HepG2 (cell line): ENCODE results near the gene SCARF1. TPM values are rescaled to one million over a fixed set of nuclear protein-coding genes. Genes with fewer than 3 reads are reported as not detected.
A peak's percentile ranks its signal among the peaks of the same experiment; 100 is the strongest.

Experiments
- ARNTL ChIP-seq: sonication (generic); formaldehyde crosslinking; IDR thresholded peaks from 2 replicates; pipeline ENCODE4 v1.4.0; 2020; ENCODE audit warnings: mild to moderate bottlenecking, missing genetic modification reagents
- CC2D1A ChIP-seq: sonication (generic); formaldehyde crosslinking; IDR thresholded peaks from 2 replicates; pipeline ENCODE4 v1.8.1; 2023; ENCODE audit warnings: mild to moderate bottlenecking, missing genetic modification reagents
- CENPX ChIP-seq: sonication (generic); formaldehyde crosslinking; IDR thresholded peaks from 2 replicates; pipeline ENCODE4 v1.9.0; 2021; ENCODE audit warnings: mild to moderate bottlenecking, missing genetic modification reagents, moderate library complexity
- HHEX ChIP-seq: IDR thresholded peaks from 2 replicates; pipeline ENCODE4 v1.6.1; 2016; ENCODE audit warnings: control low read depth
- HMGA1 ChIP-seq: sonication (generic); formaldehyde crosslinking; conservative IDR thresholded peaks from 2 replicates; pipeline ENCODE4 v1.4.0; 2020; ENCODE audit warnings: missing genetic modification reagents
- KDM5A ChIP-seq: fragments of 200-600 bp; sonication (generic); IDR thresholded peaks from 2 replicates; pipeline ENCODE4 v1.7.0; 2018; ENCODE audit warnings: antibody characterized with exemption, mild to moderate bottlenecking, low read length, borderline replicate concordance
- MED8 ChIP-seq: sonication (generic); formaldehyde crosslinking; IDR thresholded peaks from 2 replicates; pipeline ENCODE4 v1.8.1; 2023; ENCODE audit warnings: mild to moderate bottlenecking, missing genetic modification reagents; ENCODE audit not compliant: insufficient replicate concordance
- NFYB ChIP-seq: sonication (generic); formaldehyde crosslinking; IDR thresholded peaks from 2 replicates; pipeline ENCODE4 v1.4.0; 2020; ENCODE audit warnings: missing genetic modification reagents
- NKX3-1 ChIP-seq: sonication (generic); formaldehyde crosslinking; IDR thresholded peaks from 2 replicates; pipeline ENCODE4 v1.5.0; 2020; ENCODE audit warnings: missing genetic modification reagents
- POLR2AphosphoS2 ChIP-seq: IDR thresholded peaks from 2 replicates; pipeline ENCODE4 v1.6.1; 2011; ENCODE audit warnings: low read depth, low read length, improper control_type of control experiment
- RXRB ChIP-seq: IDR thresholded peaks from 2 replicates; pipeline ENCODE4 v1.6.1; 2016; ENCODE audit warnings: borderline replicate concordance, missing genetic modification reagents, missing compliant biosample characterization
- ZFP37 ChIP-seq: sonication (generic); formaldehyde crosslinking; IDR thresholded peaks from 2 replicates; pipeline ENCODE4 v1.4.0; 2020; ENCODE audit warnings: missing genetic modification reagents, borderline replicate concordance
- ZNF331 ChIP-seq: sonication (generic); formaldehyde crosslinking; IDR thresholded peaks from 2 replicates; pipeline ENCODE4 v1.4.0; 2020; ENCODE audit warnings: missing genetic modification reagents
- ZNF615 ChIP-seq: sonication (generic); formaldehyde crosslinking; IDR thresholded peaks from 2 replicates; pipeline ENCODE4 v1.5.0; 2020; ENCODE audit warnings: mild to moderate bottlenecking, missing genetic modification reagents, borderline replicate concordance
- ZNF619 ChIP-seq: sonication (generic); formaldehyde crosslinking; IDR thresholded peaks from 2 replicates; pipeline ENCODE4 v1.4.0; 2020; ENCODE audit warnings: mild to moderate bottlenecking, missing genetic modification reagents
- polyA plus RNA-seq, 8 experiments: library from polyadenylated mRNA; depleted of rRNA in 3 of 8; stranded (reverse) in 7 of 8; unstranded in 1 of 8; fragments of >200 nt; fragmentation: Illumina TruSeq in 4 of 8; extraction: Trizol in 4 of 8; gene quantifications; 2 replicates each; pipeline versions ENCODE4 v1.2.1 to v1.2.3, GENCODE V29; 2011 to 2016; ENCODE audit warnings: low read depth in 4 of 8, missing spikeins in 1 of 8, mixed read lengths in 1 of 8; ENCODE audit not compliant: insufficient read depth in 1 of 8
- total RNA-seq, 5 experiments: library from RNA; depleted of rRNA; stranded (reverse); fragments of >200 nt; fragmentation: Illumina TruSeq; extraction: Trizol; gene quantifications; 2 replicates each; pipeline ENCODE4 v1.2.3, GENCODE V29; 2016; ENCODE audit warnings: low read depth in 1 of 5
- TF ChIP-seq, protein P1 (sequence below): sonication (generic); formaldehyde crosslinking; IDR thresholded peaks from 2 replicates; pipeline ENCODE4 v1.4.0; 2020; ENCODE audit warnings: missing genetic modification reagents, borderline replicate concordance
- TF ChIP-seq, protein P2 (sequence below): sonication (generic); formaldehyde crosslinking; IDR thresholded peaks from 2 replicates; pipeline ENCODE4 v1.4.0; 2020; ENCODE audit warnings: missing genetic modification reagents
- TF ChIP-seq, protein P3 (sequence below): sonication (generic); formaldehyde crosslinking; conservative IDR thresholded peaks from 2 replicates; pipeline ENCODE4 v1.8.0; 2022; ENCODE audit warnings: low read depth, missing genetic modification reagents
- TF ChIP-seq, protein P4 (sequence below): IDR thresholded peaks from 2 replicates; pipeline ENCODE4 v1.6.1; 2016
- TF ChIP-seq, protein P5 (sequence below): sonication (generic); formaldehyde crosslinking; IDR thresholded peaks from 2 replicates; pipeline ENCODE4 v1.8.1; 2023; ENCODE audit warnings: missing genetic modification reagents, inconsistent platforms, borderline replicate concordance

The SCARF1 gene
- total and polyA plus RNA-seq, 2 of the 13 experiments (the other 11 are each of a cell fraction or from before 2014, with no cell fraction given): 0.24 to 0.71 TPM

- peak; percentile 59 for TF ChIP-seq RXRB
- TF ChIP-seq NFYB (CRISPR knock-in tag): no peak
- no peak for TF ChIP-seq CENPX
- TF ChIP-seq, protein P1, sequence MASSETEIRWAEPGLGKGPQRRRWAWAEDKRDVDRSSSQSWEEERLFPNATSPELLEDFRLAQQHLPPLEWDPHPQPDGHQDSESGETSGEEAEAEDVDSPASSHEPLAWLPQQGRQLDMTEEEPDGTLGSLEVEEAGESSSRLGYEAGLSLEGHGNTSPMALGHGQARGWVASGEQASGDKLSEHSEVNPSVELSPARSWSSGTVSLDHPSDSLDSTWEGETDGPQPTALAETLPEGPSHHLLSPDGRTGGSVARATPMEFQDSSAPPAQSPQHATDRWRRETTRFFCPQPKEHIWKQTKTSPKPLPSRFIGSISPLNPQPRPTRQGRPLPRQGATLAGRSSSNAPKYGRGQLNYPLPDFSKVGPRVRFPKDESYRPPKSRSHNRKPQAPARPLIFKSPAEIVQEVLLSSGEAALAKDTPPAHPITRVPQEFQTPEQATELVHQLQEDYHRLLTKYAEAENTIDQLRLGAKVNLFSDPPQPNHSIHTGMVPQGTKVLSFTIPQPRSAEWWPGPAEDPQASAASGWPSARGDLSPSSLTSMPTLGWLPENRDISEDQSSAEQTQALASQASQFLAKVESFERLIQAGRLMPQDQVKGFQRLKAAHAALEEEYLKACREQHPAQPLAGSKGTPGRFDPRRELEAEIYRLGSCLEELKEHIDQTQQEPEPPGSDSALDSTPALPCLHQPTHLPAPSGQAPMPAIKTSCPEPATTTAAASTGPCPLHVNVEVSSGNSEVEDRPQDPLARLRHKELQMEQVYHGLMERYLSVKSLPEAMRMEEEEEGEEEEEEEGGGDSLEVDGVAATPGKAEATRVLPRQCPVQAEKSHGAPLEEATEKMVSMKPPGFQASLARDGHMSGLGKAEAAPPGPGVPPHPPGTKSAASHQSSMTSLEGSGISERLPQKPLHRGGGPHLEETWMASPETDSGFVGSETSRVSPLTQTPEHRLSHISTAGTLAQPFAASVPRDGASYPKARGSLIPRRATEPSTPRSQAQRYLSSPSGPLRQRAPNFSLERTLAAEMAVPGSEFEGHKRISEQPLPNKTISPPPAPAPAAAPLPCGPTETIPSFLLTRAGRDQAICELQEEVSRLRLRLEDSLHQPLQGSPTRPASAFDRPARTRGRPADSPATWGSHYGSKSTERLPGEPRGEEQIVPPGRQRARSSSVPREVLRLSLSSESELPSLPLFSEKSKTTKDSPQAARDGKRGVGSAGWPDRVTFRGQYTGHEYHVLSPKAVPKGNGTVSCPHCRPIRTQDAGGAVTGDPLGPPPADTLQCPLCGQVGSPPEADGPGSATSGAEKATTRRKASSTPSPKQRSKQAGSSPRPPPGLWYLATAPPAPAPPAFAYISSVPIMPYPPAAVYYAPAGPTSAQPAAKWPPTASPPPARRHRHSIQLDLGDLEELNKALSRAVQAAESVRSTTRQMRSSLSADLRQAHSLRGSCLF: no peak
- no peak for TF ChIP-seq HMGA1 (CRISPR knock-in tag)
- no peak for TF ChIP-seq ZNF615 (CRISPR knock-in tag)
- no peak for TF ChIP-seq MED8 (CRISPR knock-in tag)
- no peak for TF ChIP-seq POLR2AphosphoS2
- TF ChIP-seq HHEX: no peak
- TF ChIP-seq, protein P2, sequence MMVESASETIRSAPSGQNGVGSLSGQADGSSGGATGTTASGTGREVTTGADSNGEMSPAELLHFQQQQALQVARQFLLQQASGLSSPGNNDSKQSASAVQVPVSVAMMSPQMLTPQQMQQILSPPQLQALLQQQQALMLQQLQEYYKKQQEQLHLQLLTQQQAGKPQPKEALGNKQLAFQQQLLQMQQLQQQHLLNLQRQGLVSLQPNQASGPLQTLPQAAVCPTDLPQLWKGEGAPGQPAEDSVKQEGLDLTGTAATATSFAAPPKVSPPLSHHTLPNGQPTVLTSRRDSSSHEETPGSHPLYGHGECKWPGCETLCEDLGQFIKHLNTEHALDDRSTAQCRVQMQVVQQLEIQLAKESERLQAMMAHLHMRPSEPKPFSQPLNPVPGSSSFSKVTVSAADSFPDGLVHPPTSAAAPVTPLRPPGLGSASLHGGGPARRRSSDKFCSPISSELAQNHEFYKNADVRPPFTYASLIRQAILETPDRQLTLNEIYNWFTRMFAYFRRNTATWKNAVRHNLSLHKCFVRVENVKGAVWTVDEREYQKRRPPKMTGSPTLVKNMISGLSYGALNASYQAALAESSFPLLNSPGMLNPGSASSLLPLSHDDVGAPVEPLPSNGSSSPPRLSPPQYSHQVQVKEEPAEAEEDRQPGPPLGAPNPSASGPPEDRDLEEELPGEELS (CRISPR knock-in tag): no peak; the same call in 1 of the 2 replicates
- TF ChIP-seq ZNF331 (CRISPR knock-in tag): peak; percentile 58; the same call in 1 of the 2 replicates
- TF ChIP-seq, protein P3, sequence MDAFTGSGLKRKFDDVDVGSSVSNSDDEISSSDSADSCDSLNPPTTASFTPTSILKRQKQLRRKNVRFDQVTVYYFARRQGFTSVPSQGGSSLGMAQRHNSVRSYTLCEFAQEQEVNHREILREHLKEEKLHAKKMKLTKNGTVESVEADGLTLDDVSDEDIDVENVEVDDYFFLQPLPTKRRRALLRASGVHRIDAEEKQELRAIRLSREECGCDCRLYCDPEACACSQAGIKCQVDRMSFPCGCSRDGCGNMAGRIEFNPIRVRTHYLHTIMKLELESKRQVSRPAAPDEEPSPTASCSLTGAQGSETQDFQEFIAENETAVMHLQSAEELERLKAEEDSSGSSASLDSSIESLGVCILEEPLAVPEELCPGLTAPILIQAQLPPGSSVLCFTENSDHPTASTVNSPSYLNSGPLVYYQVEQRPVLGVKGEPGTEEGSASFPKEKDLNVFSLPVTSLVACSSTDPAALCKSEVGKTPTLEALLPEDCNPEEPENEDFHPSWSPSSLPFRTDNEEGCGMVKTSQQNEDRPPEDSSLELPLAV: no peak
- TF ChIP-seq KDM5A: no peak
- TF ChIP-seq ZNF619 (CRISPR knock-in tag): no peak
- TF ChIP-seq, protein P4, sequence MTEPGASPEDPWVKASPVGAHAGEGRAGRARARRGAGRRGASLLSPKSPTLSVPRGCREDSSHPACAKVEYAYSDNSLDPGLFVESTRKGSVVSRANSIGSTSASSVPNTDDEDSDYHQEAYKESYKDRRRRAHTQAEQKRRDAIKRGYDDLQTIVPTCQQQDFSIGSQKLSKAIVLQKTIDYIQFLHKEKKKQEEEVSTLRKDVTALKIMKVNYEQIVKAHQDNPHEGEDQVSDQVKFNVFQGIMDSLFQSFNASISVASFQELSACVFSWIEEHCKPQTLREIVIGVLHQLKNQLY (CRISPR knock-in tag): peak; percentile 66; the same call in 1 of the 2 replicates
- TF ChIP-seq, protein P5, sequence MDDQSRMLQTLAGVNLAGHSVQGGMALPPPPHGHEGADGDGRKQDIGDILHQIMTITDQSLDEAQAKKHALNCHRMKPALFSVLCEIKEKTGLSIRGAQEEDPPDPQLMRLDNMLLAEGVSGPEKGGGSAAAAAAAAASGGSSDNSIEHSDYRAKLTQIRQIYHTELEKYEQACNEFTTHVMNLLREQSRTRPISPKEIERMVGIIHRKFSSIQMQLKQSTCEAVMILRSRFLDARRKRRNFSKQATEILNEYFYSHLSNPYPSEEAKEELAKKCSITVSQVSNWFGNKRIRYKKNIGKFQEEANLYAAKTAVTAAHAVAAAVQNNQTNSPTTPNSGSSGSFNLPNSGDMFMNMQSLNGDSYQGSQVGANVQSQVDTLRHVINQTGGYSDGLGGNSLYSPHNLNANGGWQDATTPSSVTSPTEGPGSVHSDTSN (CRISPR knock-in tag): no peak
- TF ChIP-seq ARNTL (CRISPR knock-in tag): peak; percentile 24; the same call in 1 of the 2 replicates
- TF ChIP-seq ZFP37 (CRISPR knock-in tag): no peak
- no peak for TF ChIP-seq NKX3-1
- TF ChIP-seq CC2D1A (CRISPR knock-in tag): no peak
Measured at GRCh38 chr17:1606352-1606985, 39.1 kb downstream of the SCARF1 start (continued).
